K562 (cell line): ENCODE data around the gene DNAL4. TPM values are rescaled to one million over a fixed set of nuclear protein-coding genes. Genes with fewer than 3 reads are reported as not detected.

Experiments
- CBFB ChIP-seq: sonication (generic); formaldehyde crosslinking; IDR thresholded peaks from 2 replicates; pipeline ENCODE4 v1.4.0; 2020; ENCODE audit warnings: mild to moderate bottlenecking, missing genetic modification reagents
- CBX5 ChIP-seq: IDR thresholded peaks from 2 replicates; pipeline ENCODE4 v1.6.1; 2014; ENCODE audit warnings: low read depth, borderline replicate concordance
- CCNT2 ChIP-seq: IDR thresholded peaks from 2 replicates; pipeline ENCODE4 v1.6.1; 2011; ENCODE audit warnings: borderline replicate concordance, low read depth, mild to moderate bottlenecking, moderate library complexity, mixed read lengths, low read length; ENCODE audit not compliant: insufficient read length; ENCODE audit errors: extremely low read depth
- CHD1 ChIP-seq: fragments of 200-600 bp; sonication (generic); IDR thresholded peaks from one replicate; pipeline ENCODE4 v1.6.1; 2012; ENCODE audit warnings: mild to moderate bottlenecking, moderate library complexity, low read length, inconsistent platforms
- CREB5 ChIP-seq: fragments of 250-450 bp; sonication (Bioruptor Pico); IDR thresholded peaks from 2 replicates; pipeline ENCODE4 v1.5.0; 2020; ENCODE audit warnings: mild to moderate bottlenecking
- EWSR1 ChIP-seq: fragments of 450-650 bp; IDR thresholded peaks from 2 replicates; pipeline ENCODE4 v1.6.1; 2018; ENCODE audit warnings: borderline replicate concordance, mild to moderate bottlenecking, low read depth, moderate library complexity; ENCODE audit not compliant: partially characterized antibody
- GTF2E2 ChIP-seq: fragments of 200-800 bp; sonication (Bioruptor generic); IDR thresholded peaks from 2 replicates; pipeline ENCODE4 v1.6.1; 2016; ENCODE audit warnings: missing genetic modification characterization, missing compliant biosample characterization
- HMG20A ChIP-seq: fragments of 450-650 bp; formaldehyde crosslinking; conservative IDR thresholded peaks from 2 replicates; pipeline ENCODE4 v1.4.0; 2020; ENCODE audit warnings: mild to moderate bottlenecking, mixed read lengths
- MAFF ChIP-seq: IDR thresholded peaks from 2 replicates; pipeline ENCODE4 v1.6.1; 2012; ENCODE audit warnings: low read length, improper control_type of control experiment
- PHF8 ChIP-seq: fragments of 200-600 bp; sonication (generic); IDR thresholded peaks from 2 replicates; pipeline ENCODE4 v1.6.1; 2012; ENCODE audit warnings: mixed run types, mild to moderate bottlenecking, inconsistent platforms, low read length, moderate library complexity, borderline replicate concordance
- PML ChIP-seq: IDR thresholded peaks from 2 replicates; pipeline ENCODE4 v1.6.1; 2012; ENCODE audit warnings: low read length, inconsistent platforms
- POLR2B ChIP-seq: fragments of 450-650 bp; IDR thresholded peaks from 2 replicates; pipeline ENCODE4 v1.6.1; 2018; ENCODE audit warnings: low read depth; ENCODE audit not compliant: partially characterized antibody
- RBM14 ChIP-seq: fragments of 200-400 bp; formaldehyde crosslinking; IDR thresholded peaks from 2 replicates; pipeline ENCODE4 v1.6.1; 2018; ENCODE audit warnings: low read depth, mild to moderate bottlenecking, low read length, moderate library complexity, borderline replicate concordance; ENCODE audit not compliant: insufficient read depth
- SAP30 ChIP-seq: fragments of 200-600 bp; sonication (generic); IDR thresholded peaks from 2 replicates; pipeline ENCODE4 v1.6.1; 2012; ENCODE audit warnings: borderline replicate concordance, low read depth, mild to moderate bottlenecking, moderate library complexity, low read length, control low read depth, inconsistent platforms; ENCODE audit not compliant: insufficient read depth, poor library complexity, severe bottlenecking
- SIRT6 ChIP-seq: IDR thresholded peaks from one replicate; pipeline ENCODE4 v1.6.1; 2012; ENCODE audit warnings: low read depth, mild to moderate bottlenecking, control low read depth, inconsistent platforms, low read length, moderate library complexity
- SPI1 ChIP-seq: IDR thresholded peaks from 2 replicates; pipeline ENCODE4 v1.6.1; 2011; ENCODE audit warnings: low read depth, low read length, control low read depth, borderline replicate concordance
- TCF7L2 ChIP-seq: fragments of 150-350 bp; IDR thresholded peaks from 2 replicates; pipeline ENCODE4 v1.6.1; 2016; ENCODE audit warnings: low read depth, mild to moderate bottlenecking, low read length, moderate library complexity
- TSC22D4 ChIP-seq: fragments of 450-650 bp; IDR thresholded peaks from 2 replicates; pipeline ENCODE4 v1.6.1; 2016; ENCODE audit warnings: missing genetic modification characterization, missing biosample characterization, control low read depth
- WHSC1 ChIP-seq: IDR thresholded peaks from one replicate; pipeline ENCODE4 v1.6.1; 2012; ENCODE audit warnings: low read length, control low read depth, inconsistent platforms
- ZBTB49 ChIP-seq: sonication (generic); formaldehyde crosslinking; IDR thresholded peaks from 2 replicates; pipeline ENCODE4 v1.8.0; 2022; ENCODE audit warnings: missing genetic modification reagents, mild to moderate bottlenecking, borderline replicate concordance
- ZNF140 ChIP-seq: fragments of 250-450 bp; sonication (Bioruptor Pico); IDR thresholded peaks from 2 replicates; pipeline ENCODE4 v1.8.0; 2021; ENCODE audit warnings: moderate library complexity, mild to moderate bottlenecking, inconsistent platforms
- ZNF347 ChIP-seq: fragments of 450-650 bp; formaldehyde crosslinking; IDR thresholded peaks from 2 replicates; pipeline ENCODE4 v1.4.0; 2020; ENCODE audit warnings: low read depth, mild to moderate bottlenecking, moderate library complexity
- polyA plus RNA-seq, 8 experiments: library from polyadenylated mRNA; depleted of rRNA in 4 of 8; stranded (reverse) in 5 of 8; unstranded in 3 of 8; fragments of >200 nt; fragmentation: Nextera tagmentation in 2 of 8; fragmentation: Illumina TruSeq in 1 of 8; extraction: Ambion mirVana in 2 of 8; extraction: Trizol in 1 of 8; gene quantifications; 2 replicates each; pipeline versions ENCODE4 v1.2.1 to v1.2.3, GENCODE V29; 2011 to 2014; ENCODE audit warnings: inconsistent platforms in 1 of 8, missing spikeins in 1 of 8
- total RNA-seq, 7 experiments: library from RNA; depleted of rRNA in 6 of 7; stranded (reverse); fragments of >200 nt in 6 of 7; fragmentation: Illumina TruSeq in 2 of 7; extraction: Trizol in 2 of 7; gene quantifications; 2 replicates each; pipeline versions ENCODE4 v1.2.1 to v1.2.3, GENCODE V29; 2011 to 2021; ENCODE audit warnings: low replicate concordance in 1 of 7
- TF ChIP-seq, protein P1 (sequence below), 3 experiments: IDR thresholded peaks in 2 of 3; conservative IDR thresholded peaks in 1 of 3; 2 replicates each; pipeline ENCODE4 v1.5.1; 2011 to 2012; ENCODE audit warnings: low read length in 3 of 3, mild to moderate bottlenecking in 3 of 3, control low read depth in 2 of 3, improper control_type of control experiment in 1 of 3, inconsistent platforms in 1 of 3, low read depth in 1 of 3, mixed read lengths in 1 of 3, moderate library complexity in 1 of 3; ENCODE audit not compliant: insufficient read depth in 2 of 3

The DNAL4 gene
- total and polyA plus RNA-seq, 9 of the 15 experiments (the other 6 are each of a cell fraction or from before 2014, with no cell fraction given) = 0.20 to 9.4 (median 5.2) TPM

DNA sequence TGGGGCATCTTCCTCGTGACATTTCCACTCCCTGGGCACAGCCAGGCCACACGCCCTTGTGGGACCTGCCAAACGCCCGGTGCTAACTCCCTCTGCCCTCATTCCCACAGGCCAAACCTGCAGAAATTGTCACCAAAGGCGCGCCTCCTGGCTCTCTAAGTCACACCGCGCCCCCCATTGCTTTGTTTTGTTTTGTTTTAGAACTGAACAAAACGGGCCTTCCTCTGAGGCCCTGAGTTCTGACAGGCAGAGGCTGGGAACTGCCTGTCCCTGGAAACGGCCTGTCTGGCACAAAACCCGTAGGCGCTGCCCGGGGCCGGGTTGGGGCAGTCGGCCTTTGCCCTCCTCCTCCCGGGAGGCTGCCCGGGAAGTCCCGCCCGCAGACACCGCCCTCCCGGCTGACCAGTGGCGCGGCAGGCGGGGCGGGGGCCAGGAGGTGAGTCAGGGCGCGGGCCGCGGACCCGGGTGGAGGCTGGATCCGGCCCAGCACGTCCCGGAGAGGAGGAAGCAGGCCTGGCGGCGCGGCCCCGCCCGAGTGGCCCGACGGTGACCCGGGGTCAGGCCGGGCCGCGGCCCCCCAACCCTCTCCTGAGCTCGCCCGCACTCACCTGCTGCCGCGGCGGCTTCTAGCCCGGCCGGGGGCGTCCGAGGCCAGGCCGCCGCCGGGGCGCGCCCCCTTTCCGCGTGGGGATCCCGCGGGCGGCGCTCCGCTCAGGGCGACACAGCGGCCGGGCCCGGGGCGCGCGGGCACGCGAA lies 38.6 kb downstream of the DNAL4 start (continued):
- TF ChIP-seq POLR2B (no peak), CREB5 (CRISPR knock-in tag) (no peak), CBFB (CRISPR knock-in tag) (no peak), RBM14 (no peak), PHF8 (peak; percentile 61; the same call in 1 of the 2 replicates), TSC22D4 (tag) (no peak), ZNF140 (no peak), HMG20A (CRISPR knock-in tag) (no peak), SIRT6 (no peak), SPI1 (no peak), CBX5 (no peak), EWSR1 (no peak), CHD1 (no peak), MAFF (no peak), GTF2E2 (tag) (no peak), ZNF347 (CRISPR knock-in tag) (no peak), ZBTB49 (no peak), CCNT2 (peak; percentile 67), TCF7L2 (no peak), SAP30 (no peak), PML (no peak), WHSC1 (no peak)
- TF ChIP-seq, protein P1, sequence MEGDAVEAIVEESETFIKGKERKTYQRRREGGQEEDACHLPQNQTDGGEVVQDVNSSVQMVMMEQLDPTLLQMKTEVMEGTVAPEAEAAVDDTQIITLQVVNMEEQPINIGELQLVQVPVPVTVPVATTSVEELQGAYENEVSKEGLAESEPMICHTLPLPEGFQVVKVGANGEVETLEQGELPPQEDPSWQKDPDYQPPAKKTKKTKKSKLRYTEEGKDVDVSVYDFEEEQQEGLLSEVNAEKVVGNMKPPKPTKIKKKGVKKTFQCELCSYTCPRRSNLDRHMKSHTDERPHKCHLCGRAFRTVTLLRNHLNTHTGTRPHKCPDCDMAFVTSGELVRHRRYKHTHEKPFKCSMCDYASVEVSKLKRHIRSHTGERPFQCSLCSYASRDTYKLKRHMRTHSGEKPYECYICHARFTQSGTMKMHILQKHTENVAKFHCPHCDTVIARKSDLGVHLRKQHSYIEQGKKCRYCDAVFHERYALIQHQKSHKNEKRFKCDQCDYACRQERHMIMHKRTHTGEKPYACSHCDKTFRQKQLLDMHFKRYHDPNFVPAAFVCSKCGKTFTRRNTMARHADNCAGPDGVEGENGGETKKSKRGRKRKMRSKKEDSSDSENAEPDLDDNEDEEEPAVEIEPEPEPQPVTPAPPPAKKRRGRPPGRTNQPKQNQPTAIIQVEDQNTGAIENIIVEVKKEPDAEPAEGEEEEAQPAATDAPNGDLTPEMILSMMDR (IDR thresholded peaks at IDR 0.05 in 2 of 3, conservative IDR thresholded peaks at IDR 0.05 in 1 of 3; ENCODE audit: insufficient read depth in 2 of 3, low read depth in 1 of 3, low read length in 3 of 3) = no peak
